IMR-90 (cell line): ENCODE results near the gene AKT3. TPM values are rescaled to one million over a fixed set of nuclear protein-coding genes. Genes with fewer than 3 reads are reported as not detected.

Source experiments
- ATAC-seq: fragments of 200-7000 bp; cut with Tn5 transposase; 2 replicates; pipeline ENCODE4 v1.9.1; 2020; ENCODE audit warnings: low read depth, mild to moderate bottlenecking, moderate library complexity
- BruUV-seq: library from RNA; stranded (reverse); fragments of 400-500 nt; replicated peaks from 2 replicates; lab custom pipeline; 2021; lab: Mats Ljungman, UMichigan
- CTCF ChIA-PET: fragments of 300-600 bp; formaldehyde crosslinking; extraction: SDS; loops from one replicate; lab custom pipeline; 2021; ENCODE audit warnings: antibody characterized with exemption; lab: Yijun Ruan, JAX
- POLR2A ChIA-PET: fragments of 300-600 bp; sonication (Branson Sonifier 250); formaldehyde crosslinking; loops from one replicate; lab custom pipeline; 2022; ENCODE audit warnings: antibody characterized with exemption; ENCODE audit not compliant: unreplicated experiment; lab: Charles Lee
- DNase-seq: peaks from one replicate; pipeline ENCODE4 v3.0.0; 2013
- H2AFZ ChIP-seq: replicated peaks from 2 replicates; pipeline ENCODE3; 2013; ENCODE audit warnings: low read length, mild to moderate bottlenecking; ENCODE audit not compliant: poor library complexity
- H2AK5ac ChIP-seq: 2 replicates; pipeline ENCODE4 v1.6.1; 2013; ENCODE audit warnings: low read depth, low read length, inconsistent platforms
- H2AK9ac ChIP-seq: replicated peaks from 2 replicates; pipeline ENCODE3; 2013; ENCODE audit warnings: mild to moderate bottlenecking, low read depth, low read length, moderate library complexity; ENCODE audit not compliant: poor library complexity
- H2BK120ac ChIP-seq: 2 replicates; pipeline ENCODE4 v1.6.1; 2013; ENCODE audit warnings: low read depth, low read length, inconsistent platforms
- H2BK15ac ChIP-seq: 3 replicates; pipeline ENCODE4 v1.6.1; 2013; ENCODE audit warnings: low read depth, low read length, inconsistent platforms
- H2BK20ac ChIP-seq: 2 replicates; pipeline ENCODE4 v1.6.1; 2013; ENCODE audit warnings: low read depth, mild to moderate bottlenecking, inconsistent platforms, low read length, moderate library complexity
- H2BK5ac ChIP-seq: 2 replicates; pipeline ENCODE4 v1.6.1; 2013; ENCODE audit warnings: mild to moderate bottlenecking, low read depth, low read length, inconsistent platforms; ENCODE audit not compliant: poor library complexity, severe bottlenecking
- H3K14ac ChIP-seq: replicated peaks from 2 replicates; pipeline ENCODE4 v1.6.1; 2013; ENCODE audit warnings: low read depth, low read length, inconsistent platforms
- H3K18ac ChIP-seq: 2 replicates; pipeline ENCODE4 v1.6.1; 2013; ENCODE audit warnings: low read depth, low read length, control low read depth
- H3K23ac ChIP-seq: 2 replicates; pipeline ENCODE4 v1.6.1; 2013; ENCODE audit warnings: low read depth, low read length, inconsistent platforms
- H3K27ac ChIP-seq: 2 replicates; pipeline ENCODE4 v1.5.1; 2013; ENCODE audit warnings: mild to moderate bottlenecking, control low read depth, low read length; ENCODE audit not compliant: insufficient read depth
- H3K27me3 ChIP-seq: 2 replicates; pipeline ENCODE4 v1.6.1; 2013; ENCODE audit warnings: low read length; ENCODE audit not compliant: control insufficient read depth, insufficient read depth
- H3K36me3 ChIP-seq: 2 replicates; pipeline ENCODE4 v1.6.1; 2013; ENCODE audit warnings: low read length, mixed read lengths; ENCODE audit not compliant: control insufficient read depth, insufficient read depth
- H3K4ac ChIP-seq: 2 replicates; pipeline ENCODE4 v1.6.1; 2013; ENCODE audit warnings: low read depth, low read length, inconsistent platforms
- H3K4me1 ChIP-seq: 2 replicates; pipeline ENCODE4 v1.6.1; 2013; ENCODE audit warnings: low read length, mixed read lengths; ENCODE audit not compliant: control insufficient read depth, insufficient read depth
- H3K4me2 ChIP-seq: 2 replicates; pipeline ENCODE4 v1.6.1; 2013; ENCODE audit warnings: low read depth, mild to moderate bottlenecking, control low read depth, low read length, moderate library complexity
- H3K4me3 ChIP-seq: 2 replicates; pipeline ENCODE4 v1.5.1; 2013; ENCODE audit warnings: low read depth, mild to moderate bottlenecking, control low read depth, low read length, moderate library complexity; ENCODE audit not compliant: insufficient read depth
- H3K56ac ChIP-seq: 2 replicates; pipeline ENCODE4 v1.6.1; 2013; ENCODE audit warnings: low read length, inconsistent platforms; ENCODE audit not compliant: insufficient read depth; ENCODE audit errors: extremely low read depth
- H3K79me1 ChIP-seq, 2 experiments: 2 replicates each; pipeline ENCODE4 v1.6.1; 2013; ENCODE audit warnings: low read length in 2 of 2, inconsistent platforms in 1 of 2, low read depth in 1 of 2
- H3K9ac ChIP-seq: 2 replicates; pipeline ENCODE4 v1.6.1; 2013; ENCODE audit warnings: low read depth, low read length, control low read depth
- H3K9me1 ChIP-seq: 2 replicates; pipeline ENCODE4 v1.6.1; 2013; ENCODE audit warnings: low read length, inconsistent platforms; ENCODE audit not compliant: insufficient read depth
- H3K9me3 ChIP-seq: 2 replicates; pipeline ENCODE4 v1.6.1; 2013; ENCODE audit warnings: low read length; ENCODE audit not compliant: control insufficient read depth, insufficient read depth
- H4K20me1 ChIP-seq: 2 replicates; pipeline ENCODE4 v1.6.1; 2013; ENCODE audit warnings: low read length, inconsistent platforms; ENCODE audit not compliant: insufficient read depth
- H4K5ac ChIP-seq: 2 replicates; pipeline ENCODE4 v1.6.1; 2013; ENCODE audit warnings: mild to moderate bottlenecking, low read depth, low read length, control low read depth
- H4K8ac ChIP-seq, 2 experiments: 2 replicates each; pipeline ENCODE4 v1.6.1; 2013; ENCODE audit warnings: low read depth in 2 of 2, low read length in 2 of 2, control low read depth in 1 of 2, inconsistent platforms in 1 of 2
- H4K91ac ChIP-seq: 2 replicates; pipeline ENCODE4 v1.6.1; 2013; ENCODE audit warnings: low read depth, low read length, inconsistent platforms; ENCODE audit not compliant: insufficient read depth
- BHLHE40 ChIP-seq: fragments of 150-350 bp; IDR thresholded peaks from 2 replicates; pipeline ENCODE4 v1.6.1; 2016; ENCODE audit warnings: mild to moderate bottlenecking, low read depth, low read length
- CTCF ChIP-seq: conservative IDR thresholded peaks from 2 replicates; pipeline ENCODE4 v1.5.1; 2012; ENCODE audit warnings: mild to moderate bottlenecking, low read depth, low read length, improper control_type of control experiment
- USF2 ChIP-seq: fragments of 150-350 bp; IDR thresholded peaks from 2 replicates; pipeline ENCODE4 v1.6.1; 2017; ENCODE audit warnings: mild to moderate bottlenecking, antibody characterized with exemption, low read length, low read depth
- WGBS, 2 experiments: methylation state at CpG; one replicate each; pipeline versions ENCODE4 v1.1.5 to v1.1.7; 2013; ENCODE audit warnings: missing lambda C conversion rate in 2 of 2; ENCODE audit not compliant: insufficient read length in 1 of 2; ENCODE audit errors: extremely low coverage in 2 of 2; 5-methylcytosine and 5-hydroxymethylcytosine counted together
- dilution Hi-C: fragments of 300-500 bp; cut with HindIII; formaldehyde crosslinking; loops from one replicate; pipeline ENCODE4 v1.14.3; 2018; ENCODE audit warnings: low sequenced_read_pairs; ENCODE audit not compliant: unreplicated experiment
- in situ Hi-C: fragments of 300-500 bp; cut with MboI; formaldehyde crosslinking; loops from 3 replicates; pipeline ENCODE4 v1.14.3; 2019; ENCODE audit warnings: low sequenced_read_pairs, inconsistent platforms, mixed read lengths
- intact Hi-C: fragments of 100-400 bp; cut with micrococcal nuclease; formaldehyde crosslinking; loops from 2 replicates; pipeline ENCODE4 v1.10.0; 2022
- polyA plus RNA-seq, 3 experiments: library from polyadenylated mRNA; depleted of rRNA; stranded (reverse); fragments of >200 nt; gene quantifications; 2 replicates each; pipeline ENCODE4 v1.2.3, GENCODE V29; 2012; ENCODE audit warnings: low replicate concordance in 1 of 3
- total RNA-seq: library from RNA; depleted of rRNA; stranded (reverse); fragments of >200 nt; gene quantifications from 2 replicates; pipeline ENCODE4 v1.2.3, GENCODE V29; 2012
- TF ChIP-seq, protein P1 (sequence below): fragments of 150-350 bp; IDR thresholded peaks from 2 replicates; pipeline ENCODE4 v1.6.1; 2016; ENCODE audit warnings: low read depth, mild to moderate bottlenecking, low read length, moderate library complexity, borderline replicate concordance

The AKT3 gene
- total and polyA plus RNA-seq, 2 of the 4 experiments (the other 2 are of a cell fraction): 15.2 to 19.4 TPM

DNA sequence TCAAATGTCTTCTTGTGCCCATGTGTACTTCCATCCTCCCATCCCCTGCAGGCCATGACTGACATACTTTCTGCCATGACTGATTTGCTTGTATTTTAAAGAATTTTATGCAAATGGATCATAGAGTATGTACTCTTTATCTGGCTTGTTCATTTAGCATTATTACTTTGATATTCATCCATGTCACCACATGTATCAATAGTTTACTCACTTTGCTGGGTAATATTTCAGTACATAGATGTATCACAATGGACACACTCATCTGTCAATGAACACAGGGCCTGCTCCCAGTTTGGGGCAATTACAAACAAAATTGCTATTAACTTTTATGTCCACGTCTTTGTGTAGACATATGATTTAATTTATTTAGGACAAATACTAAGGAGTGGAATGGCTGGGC lies 335.1 kb downstream of the AKT3 start:
- intact Hi-C loops: no loop called here
- dilution Hi-C loops: no loop called here
- Histone ChIP-seq H3K56ac (no peak overlapping the region), H2AK9ac (no peak overlapping the region), H2BK120ac (no peak overlapping the region), H2AK5ac (no peak overlapping the region), H3K9ac (no peak overlapping the region), H2BK5ac (no peak overlapping the region), H4K5ac (no peak overlapping the region), H2BK15ac (no peak overlapping the region), H3K79me1 (peaks cover 0 to 5% of the 10 kb centered on the region in 2 experiments; a peak in 3 of 4 replicates), H4K20me1 (no peaks in the 10 kb centered on the region), H3K9me3 (peaks cover 3% of the 10 kb centered on the region; the same call in 1 of the 2 replicates), H3K36me3 (peaks cover 9% of the 10 kb centered on the region), H3K4me3 (no peak overlapping the region), H3K18ac (no peak overlapping the region), H3K27ac (no peak overlapping the region), H3K14ac (no peak overlapping the region), H4K91ac (no peak overlapping the region), H3K4me1 (peaks cover 5% of the 10 kb centered on the region; the same call in 1 of the 2 replicates), H4K8ac (no peak overlapping the region), H3K4ac (no peak overlapping the region), H3K27me3 (no peaks in the 10 kb centered on the region), H2BK20ac (no peak overlapping the region), H3K23ac (no peak overlapping the region), H3K9me1 (peaks cover 4% of the 10 kb centered on the region; the same call in 1 of the 2 replicates), H2AFZ (no peak overlapping the region), H3K4me2 (no peak overlapping the region)
- in situ Hi-C loops: no loop called here
- TF ChIP-seq, protein P1, sequence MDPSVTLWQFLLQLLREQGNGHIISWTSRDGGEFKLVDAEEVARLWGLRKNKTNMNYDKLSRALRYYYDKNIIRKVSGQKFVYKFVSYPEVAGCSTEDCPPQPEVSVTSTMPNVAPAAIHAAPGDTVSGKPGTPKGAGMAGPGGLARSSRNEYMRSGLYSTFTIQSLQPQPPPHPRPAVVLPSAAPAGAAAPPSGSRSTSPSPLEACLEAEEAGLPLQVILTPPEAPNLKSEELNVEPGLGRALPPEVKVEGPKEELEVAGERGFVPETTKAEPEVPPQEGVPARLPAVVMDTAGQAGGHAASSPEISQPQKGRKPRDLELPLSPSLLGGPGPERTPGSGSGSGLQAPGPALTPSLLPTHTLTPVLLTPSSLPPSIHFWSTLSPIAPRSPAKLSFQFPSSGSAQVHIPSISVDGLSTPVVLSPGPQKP: no peak
- TF ChIP-seq USF2 (no peak), BHLHE40 (no peak), CTCF (no peak)
- ChIA-PET CTCF (no interaction called here), POLR2A (no interaction called here)
- DNase-seq: no peak
- WGBS, 2 experiments: no CpG with 5 or more reads among the region's 1 CpG
- ATAC-seq: no peak
- BruUV-seq: no TSS peak
